A549 (cell line): ENCODE data around the gene TMOD2. TPM values are rescaled to one million over a fixed set of nuclear protein-coding genes. Genes with fewer than 3 reads are reported as not detected.

ENCODE experiments used
- ATAC-seq, 2 experiments: fragments of 200-7000 bp in 1 of 2; fragments of >200 bp in 1 of 2; cut with Nextera tagmentation in 1 of 2; cut with Tn5 transposase in 1 of 2; 3 replicates each; pipeline versions ENCODE4 v1.8.0 to v1.9.1; 2018 to 2020; ENCODE audit warnings: mild to moderate bottlenecking in 1 of 2, moderate library complexity in 1 of 2
- CTCF ChIA-PET: fragments of 300-600 bp; sonication (Branson Sonifier 250); formaldehyde crosslinking; extraction: SDS; loops from one replicate; lab custom pipeline; 2021; ENCODE audit warnings: antibody characterized with exemption, inconsistent platforms; lab: Yijun Ruan, JAX
- POLR2A ChIA-PET: fragments of 350-600 bp; formaldehyde crosslinking; extraction: SDS; loops from one replicate; lab custom pipeline; 2021; ENCODE audit warnings: antibody characterized with exemption, inconsistent platforms; lab: Yijun Ruan, JAX
- DNase-seq, 2 experiments: peaks; one replicate each; pipeline versions ENCODE4 v3.0.0 to v3.0.0-alpha.2; 2011 to 2016; ENCODE audit warnings: low read depth in 1 of 2, low spot score in 1 of 2
- FAIRE-seq: peaks from 2 replicates; lab custom pipeline; 2011; peaks lifted over from hg19 to GRCh38; lab: Jason Lieb, UNC
- H3K27ac ChIP-seq, 2 experiments: fragments of >200 bp; sonication (Bioruptor Twin); formaldehyde crosslinking; 3 replicates each; pipeline ENCODE4 v1.5.1; 2016 to 2017
- H3K4me1 ChIP-seq: fragments of >200 bp; sonication (Bioruptor Twin); formaldehyde crosslinking; 3 replicates; pipeline ENCODE4 v1.6.1; 2016
- H3K4me2 ChIP-seq: fragments of >200 bp; sonication (Bioruptor Twin); formaldehyde crosslinking; 3 replicates; pipeline ENCODE4 v1.6.1; 2016
- H3K4me3 ChIP-seq: fragments of >200 bp; sonication (Bioruptor Twin); formaldehyde crosslinking; 3 replicates; pipeline ENCODE4 v1.5.1; 2016
- H3K9me3 ChIP-seq: fragments of >200 bp; sonication (Bioruptor Twin); formaldehyde crosslinking; 3 replicates; pipeline ENCODE4 v1.6.1; 2016
- CBX2 ChIP-seq: fragments of 200-600 bp; sonication (generic); IDR thresholded peaks from 2 replicates; pipeline ENCODE4 v1.6.1; 2016; ENCODE audit warnings: low read depth, mild to moderate bottlenecking, borderline replicate concordance
- CEBPB ChIP-seq, 2 experiments: fragments of >200 bp in 1 of 2; sonication (Bioruptor Twin) in 1 of 2; formaldehyde crosslinking in 1 of 2; IDR thresholded peaks; 2 replicates each; pipeline ENCODE4 v1.6.1; 2012 to 2016
- CHD4 ChIP-seq: fragments of 200-600 bp; sonication (generic); IDR thresholded peaks from 2 replicates; pipeline ENCODE4 v1.6.1; 2016; ENCODE audit warnings: antibody characterized with exemption, mild to moderate bottlenecking, borderline replicate concordance
- EHF ChIP-seq: fragments of 250-450 bp; sonication (Bioruptor Pico); IDR thresholded peaks from 2 replicates; pipeline ENCODE4 v1.5.0; 2020; ENCODE audit warnings: mild to moderate bottlenecking
- ELK1 ChIP-seq: fragments of 150-350 bp; IDR thresholded peaks from 2 replicates; pipeline ENCODE4 v1.6.1; 2014; ENCODE audit warnings: low read depth, mild to moderate bottlenecking, low read length
- FOSL2 ChIP-seq, 2 experiments: fragments of 450-650 bp in 1 of 2; fragments of >200 bp in 1 of 2; sonication (Bioruptor Twin) in 1 of 2; formaldehyde crosslinking; IDR thresholded peaks; 2 replicates each; pipeline versions ENCODE4 v1.5.0 to v1.6.1; 2016 to 2020; ENCODE audit warnings: mild to moderate bottlenecking in 1 of 2, moderate library complexity in 1 of 2
- FOXS1 ChIP-seq: fragments of 250-450 bp; sonication (Bioruptor Pico); IDR thresholded peaks from 2 replicates; pipeline ENCODE4 v1.5.0; 2020; ENCODE audit warnings: mild to moderate bottlenecking, moderate library complexity
- GATA3 ChIP-seq: IDR thresholded peaks from 2 replicates; pipeline ENCODE4 v1.6.1; 2012; ENCODE audit warnings: borderline replicate concordance
- HEYL ChIP-seq: fragments of 250-450 bp; sonication (Bioruptor Pico); IDR thresholded peaks from 2 replicates; pipeline ENCODE4 v1.8.0; 2021; ENCODE audit warnings: mild to moderate bottlenecking, moderate library complexity
- HMGXB4 ChIP-seq: fragments of 250-450 bp; sonication (Bioruptor Pico); IDR thresholded peaks from 2 replicates; pipeline ENCODE4 v1.5.0; 2021; ENCODE audit warnings: mild to moderate bottlenecking, moderate library complexity, borderline replicate concordance
- HOXB13 ChIP-seq: fragments of 250-450 bp; sonication (Bioruptor Pico); IDR thresholded peaks from 2 replicates; pipeline ENCODE4 v1.5.0; 2020; ENCODE audit warnings: low read depth, mild to moderate bottlenecking, moderate library complexity
- JUN ChIP-seq, 2 experiments: fragments of >200 bp; sonication (Bioruptor Twin); formaldehyde crosslinking; IDR thresholded peaks; 2 replicates in 1 of 2; 3 replicates in 1 of 2; pipeline ENCODE4 v1.6.1; 2016 to 2017
- MAZ ChIP-seq: fragments of 150-350 bp; IDR thresholded peaks from 2 replicates; pipeline ENCODE4 v1.6.1; 2014; ENCODE audit warnings: antibody characterized with exemption, low read depth, low read length, borderline replicate concordance
- MYC ChIP-seq: IDR thresholded peaks from 2 replicates; pipeline ENCODE4 v1.6.1; 2012; ENCODE audit warnings: mild to moderate bottlenecking, inconsistent platforms, low read length, improper control_type of control experiment, borderline replicate concordance
- RARB ChIP-seq: fragments of 250-450 bp; sonication (Bioruptor Pico); IDR thresholded peaks from 2 replicates; pipeline ENCODE4 v1.8.0; 2021; ENCODE audit warnings: mild to moderate bottlenecking, moderate library complexity
- RCOR1 ChIP-seq: fragments of 150-350 bp; IDR thresholded peaks from 2 replicates; pipeline ENCODE4 v1.6.1; 2014; ENCODE audit warnings: antibody characterized with exemption, low read length, low read depth
- REST ChIP-seq: fragments of 200-600 bp; sonication (generic); IDR thresholded peaks from 2 replicates; pipeline ENCODE4 v1.6.1; 2016; ENCODE audit warnings: antibody characterized with exemption, mild to moderate bottlenecking, moderate library complexity
- RNF2 ChIP-seq: fragments of 200-600 bp; sonication (generic); IDR thresholded peaks from 2 replicates; pipeline ENCODE4 v1.6.1; 2016; ENCODE audit warnings: low read depth, mild to moderate bottlenecking, antibody characterized with exemption, moderate library complexity, borderline replicate concordance
- SREBF2 ChIP-seq: fragments of 450-650 bp; IDR thresholded peaks from 2 replicates; pipeline ENCODE4 v1.6.1; 2014; ENCODE audit warnings: mild to moderate bottlenecking, moderate library complexity
- TFCP2L1 ChIP-seq: fragments of 250-450 bp; sonication (Bioruptor Pico); IDR thresholded peaks from 2 replicates; pipeline ENCODE4 v1.5.0; 2021; ENCODE audit warnings: mild to moderate bottlenecking
- USF2 ChIP-seq: fragments of 450-650 bp; IDR thresholded peaks from 2 replicates; pipeline ENCODE4 v1.6.1; 2014; ENCODE audit warnings: antibody characterized with exemption
- ZFP36 ChIP-seq: fragments of 450-650 bp; IDR thresholded peaks from 2 replicates; pipeline ENCODE4 v1.6.1; 2014; ENCODE audit warnings: borderline replicate concordance; ENCODE audit not compliant: partially characterized antibody
- ZNF302 ChIP-seq: fragments of 250-450 bp; sonication (Bioruptor Pico); IDR thresholded peaks from 2 replicates; pipeline ENCODE4 v1.9.0; 2021; ENCODE audit warnings: inconsistent platforms, mild to moderate bottlenecking, moderate library complexity
- ZSCAN20 ChIP-seq: fragments of 250-450 bp; sonication (Bioruptor Pico); IDR thresholded peaks from 2 replicates; pipeline ENCODE4 v1.8.0; 2022; ENCODE audit warnings: mild to moderate bottlenecking, moderate library complexity
- WGBS: methylation state at CpG from one replicate; pipeline ENCODE4 v1.1.6; 2017; ENCODE audit errors: missing lambda C conversion rate; 5-methylcytosine and 5-hydroxymethylcytosine counted together
- polyA plus RNA-seq, 4 experiments: library from polyadenylated mRNA; depleted of rRNA in 3 of 4; stranded (reverse); fragments of >200 nt; fragmentation: RNase III in 1 of 4; extraction: RNeasy Plus Mini Kit Qiagen cat#74134 plus additional on column Dnase treatment in 1 of 4; gene quantifications; 2 replicates in 3 of 4; 3 replicates in 1 of 4; pipeline ENCODE4 v1.2.3, GENCODE V29; 2011 to 2017

TMOD2 gene
- polyA plus RNA-seq, 2 of the 4 experiments (the other 2 are of a cell fraction) = 2.1 to 2.5 TPM

- Histone ChIP-seq H3K9me3 (no peaks in the 10 kb centered on the region), H3K4me1 (peaks cover 16% of the 10 kb centered on the region), H3K4me3 (no peak overlapping the region), H3K4me2 (peak overlapping the region; percentile 95), H3K27ac (peak overlapping the region in 1 of 2 experiments; percentile 91; a peak in 3 of 6 replicates)
- no peak for DNase-seq
- FAIRE-seq = no peak
- ChIA-PET CTCF (interaction anchor here (1.2 to 9.8 kb wide), 3 partner anchors 37 to 119 kb away, joined by 4 to 73 read pairs (median 21); no protein-coding TSS in a partner anchor), POLR2A (interaction anchor here (0.7 to 2.2 kb wide), 3 partner anchors 12 to 815 kb away, joined by 4 to 17 read pairs (median 5); no protein-coding TSS in a partner anchor)
- no peak for TF ChIP-seq TFCP2L1 (CRISPR knock-in tag)
- TF ChIP-seq HMGXB4 (CRISPR knock-in tag) = no peak
- peak; percentile 57; the same call in 1 of the 2 replicates for TF ChIP-seq REST
- TF ChIP-seq RNF2 = no peak
- no peak for TF ChIP-seq MAZ
- no peak for TF ChIP-seq GATA3
- no peak for TF ChIP-seq SREBF2
- ATAC-seq = no peak
- WGBS = 94% methylated on average over 2 of the region's 2 CpGs
Measured at GRCh38 chr15:51738553-51738952, 12.8 kb upstream of the TMOD2 start.

- CTCF ChIA-PET = interaction anchor here (4.0 to 9.8 kb wide), 2 partner anchors 37 to 89 kb away, joined by 21 to 73 read pairs; no protein-coding TSS in a partner anchor
Measured at GRCh38 chr15:51739061-51739712, 12.2 kb upstream of the TMOD2 start.

More at GRCh38 chr15:51739061-51739712, 12.2 kb upstream of the TMOD2 start:
- 88% methylated on average over 2 of the region's 2 CpGs for WGBS
- H3K4me1 ChIP-seq = peaks cover 16% of the 10 kb centered on the region
- no peak for ATAC-seq
- POLR2A ChIA-PET = no interaction called here
- TF ChIP-seq FOXS1 (CRISPR knock-in tag) (no peak), ELK1 (no peak), HOXB13 (no peak), HMGXB4 (CRISPR knock-in tag) (no peak), MYC (no peak), RARB (no peak), ZFP36 (no peak), CBX2 (no peak), ZNF302 (CRISPR knock-in tag) (no peak), USF2 (no peak), FOSL2 (IDR thresholded peaks at IDR 0.05) (no peak), FOSL2 (CRISPR knock-in tag; IDR thresholded peaks at IDR 0.05) (no peak), HEYL (CRISPR knock-in tag) (no peak), CEBPB (IDR thresholded peaks at IDR 0.05) (no peak), EHF (no peak), ZSCAN20 (no peak), RCOR1 (no peak), RNF2 (no peak), CHD4 (no peak), JUN (IDR thresholded peaks at IDR 0.05) (no peak)
- TF ChIP-seq, all 56 proteins: peak for 0
- Histone ChIP-seq H3K9me3 (no peaks in the 10 kb centered on the region), H3K4me3 (no peak overlapping the region), H3K4me2 (no peak overlapping the region), H3K27ac (no peak overlapping the region)
- peak; percentile 59 for FAIRE-seq
- no peak for DNase-seq
